OCI-LY3 (cell line): Measurements from ENCODE around the gene PNPLA7.

Source experiments
- H2AFZ ChIP-seq: fragments of 200-600, 300-600 bp; shearing (Covaris generic); 2 replicates; pipeline ENCODE4 v1.6.0; 2014; ENCODE audit warnings: antibody characterized with exemption, low read depth, low read length
- H3K27ac ChIP-seq: fragments of 200-600, 300-600 bp; sonication (generic); 2 replicates; pipeline ENCODE4 v1.5.1; 2014; ENCODE audit warnings: mild to moderate bottlenecking, low read length, moderate library complexity, mixed read lengths
- H3K27me3 ChIP-seq: fragments of 200-600, 300-600 bp; sonication (generic); 2 replicates; pipeline ENCODE4 v1.6.1; 2014; ENCODE audit warnings: low read depth, low read length, mixed read lengths
- H3K36me3 ChIP-seq: fragments of 200-600, 300-600 bp; sonication (generic); replicated peaks from 2 replicates; pipeline ENCODE3; 2014; ENCODE audit warnings: low read depth, low read length, mixed read lengths
- H3K4me1 ChIP-seq: fragments of 300-600, 200-600 bp; sonication (generic); 2 replicates; pipeline ENCODE4 v1.6.1; 2014; ENCODE audit warnings: low read length, mixed read lengths
- H3K4me2 ChIP-seq: fragments of 200-600, 300-600 bp; sonication (generic); 2 replicates; pipeline ENCODE4 v1.6.1; 2014; ENCODE audit warnings: low read length, mixed read lengths
- H3K4me3 ChIP-seq: fragments of 300-600, 200-600 bp; sonication (generic); 2 replicates; pipeline ENCODE4 v1.5.1; 2014; ENCODE audit warnings: antibody characterized with exemption, mild to moderate bottlenecking, low read length, moderate library complexity
- H3K79me2 ChIP-seq: fragments of 300-600, 200-600 bp; shearing (Covaris generic); 2 replicates; pipeline ENCODE4 v1.6.1; 2014; ENCODE audit warnings: mild to moderate bottlenecking, low read length, mixed read lengths
- H3K9ac ChIP-seq: fragments of 300-600, 200-600 bp; shearing (Covaris generic); 2 replicates; pipeline ENCODE4 v1.6.0; 2014; ENCODE audit warnings: mild to moderate bottlenecking, low read length, moderate library complexity
- H3K9me3 ChIP-seq: fragments of 200-600, 300-600 bp; shearing (Covaris generic); 2 replicates; pipeline ENCODE4 v1.6.1; 2014; ENCODE audit warnings: low read length, mixed read lengths; ENCODE audit not compliant: insufficient read depth
- H4K20me1 ChIP-seq: fragments of 200-600, 300-600 bp; sonication (generic); 2 replicates; pipeline ENCODE4 v1.6.1; 2016; ENCODE audit warnings: low read length, mixed read lengths; ENCODE audit not compliant: insufficient read depth
- CTCF ChIP-seq: fragments of 200-600, 300-600 bp; sonication (generic); IDR thresholded peaks from 2 replicates; pipeline ENCODE4 v1.5.1; 2014; ENCODE audit warnings: antibody characterized with exemption, low read length, low read depth
- EZH2phosphoT487 ChIP-seq: fragments of 200-600 bp; shearing (Covaris generic); IDR thresholded peaks from 2 replicates; pipeline ENCODE4 v1.6.1; 2018; ENCODE audit warnings: antibody characterized with exemption, mixed run types, low read depth

Gene PNPLA7

DNA sequence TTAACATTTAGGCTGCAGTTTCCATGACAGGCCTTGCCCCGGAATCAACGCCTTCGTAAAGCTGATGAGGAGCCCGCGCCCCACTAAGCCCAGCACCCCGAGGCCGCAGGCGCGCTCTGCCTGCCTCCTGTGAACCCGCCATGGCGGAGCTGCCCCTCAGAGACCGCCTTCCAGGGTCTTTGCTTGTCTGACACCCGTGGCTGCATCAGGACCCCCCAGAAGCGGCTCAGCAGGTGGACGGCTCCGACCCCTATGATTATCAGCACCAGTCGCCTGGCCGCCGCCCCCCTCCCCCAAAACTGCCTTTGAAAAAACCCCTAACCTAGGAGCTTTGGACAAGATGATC, 29.0 kb upstream of the PNPLA7 start:
- Histone ChIP-seq H3K9me3 (no peaks in the 10 kb centered on the region), H3K27ac (peak overlapping the region; percentile 7; the same call in 1 of the 2 replicates), H3K4me3 (peak overlapping the region; percentile 98), H3K36me3 (peaks cover 17% of the 10 kb centered on the region), H2AFZ (peak overlapping the region; percentile 47; the same call in 1 of the 2 replicates), H4K20me1 (peaks cover 14% of the 10 kb centered on the region; the same call in 1 of the 2 replicates), H3K9ac (peak overlapping the region; percentile 33; the same call in 1 of the 2 replicates), H3K27me3 (no peaks in the 10 kb centered on the region), H3K4me1 (peaks cover 37% of the 10 kb centered on the region), H3K4me2 (peak overlapping the region; percentile 89), H3K79me2 (peaks cover 41% of the 10 kb centered on the region)
- TF ChIP-seq CTCF (no peak), EZH2phosphoT487 (no peak)

DNA sequence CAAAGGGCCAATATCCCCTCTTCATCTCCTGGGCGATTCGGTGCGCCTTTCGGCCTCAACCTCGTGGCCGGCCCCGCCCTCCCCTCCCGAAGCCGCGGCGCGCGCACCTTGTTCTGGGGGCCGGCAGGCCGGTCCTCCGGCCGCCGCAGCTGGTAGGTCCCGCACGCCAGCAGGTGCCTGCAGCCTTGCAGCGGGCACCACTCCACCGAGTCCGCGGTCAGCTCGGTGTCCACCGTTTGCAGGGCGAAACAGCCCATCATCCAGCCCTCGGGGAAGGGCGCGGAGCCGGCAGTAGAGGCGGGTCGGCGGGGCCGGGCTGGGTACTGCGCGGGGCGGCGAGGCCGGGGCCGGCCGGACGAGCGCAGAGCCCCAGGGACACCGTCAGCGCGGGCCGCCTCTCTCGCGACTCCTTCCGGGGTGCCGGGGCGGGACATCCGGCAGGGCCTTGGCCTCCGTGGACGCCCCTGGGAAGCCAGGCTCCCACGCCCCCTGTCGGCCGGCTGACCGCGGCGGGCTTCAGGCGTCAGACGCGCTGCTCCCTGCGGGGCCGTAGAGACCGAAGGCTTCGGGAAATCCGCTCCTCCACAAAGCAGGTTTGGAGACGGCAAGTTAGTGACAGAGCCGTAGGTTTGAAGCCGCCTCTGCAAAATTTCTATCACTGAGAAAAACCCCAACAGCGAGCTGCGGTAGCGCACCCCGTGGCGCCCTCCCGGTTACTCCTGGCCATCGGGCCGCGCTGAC, 28.5 kb upstream of the PNPLA7 start, which contains the start of gene DPH7:
Gene DPH7 (minus strand): TSS at position 408 of the 741 bp plus-strand sequence. CDS start 148 bp downstream, at position 260.
- Histone ChIP-seq H3K27ac (peak within 1 kb of the TSS; percentile 86), H3K27me3 (no peaks in the 10 kb centered on the region), H3K9ac (peak within 1 kb of the TSS; percentile 86), H3K4me1 (peaks cover 37% of the 10 kb centered on the region), H3K9me3 (no peaks in the 10 kb centered on the region), H3K4me3 (peak within 1 kb of the TSS; percentile 98), H3K4me2 (peak within 1 kb of the TSS; percentile 89), H3K79me2 (peaks cover 44% of the 10 kb centered on the region), H2AFZ (peak within 1 kb of the TSS; percentile 47; the same call in 1 of the 2 replicates), H4K20me1 (peaks cover 13% of the 10 kb centered on the region; the same call in 1 of the 2 replicates), H3K36me3 (peaks cover 21% of the 10 kb centered on the region)
- TF ChIP-seq EZH2phosphoT487 (no peak), CTCF (peak; percentile 79)

DNA sequence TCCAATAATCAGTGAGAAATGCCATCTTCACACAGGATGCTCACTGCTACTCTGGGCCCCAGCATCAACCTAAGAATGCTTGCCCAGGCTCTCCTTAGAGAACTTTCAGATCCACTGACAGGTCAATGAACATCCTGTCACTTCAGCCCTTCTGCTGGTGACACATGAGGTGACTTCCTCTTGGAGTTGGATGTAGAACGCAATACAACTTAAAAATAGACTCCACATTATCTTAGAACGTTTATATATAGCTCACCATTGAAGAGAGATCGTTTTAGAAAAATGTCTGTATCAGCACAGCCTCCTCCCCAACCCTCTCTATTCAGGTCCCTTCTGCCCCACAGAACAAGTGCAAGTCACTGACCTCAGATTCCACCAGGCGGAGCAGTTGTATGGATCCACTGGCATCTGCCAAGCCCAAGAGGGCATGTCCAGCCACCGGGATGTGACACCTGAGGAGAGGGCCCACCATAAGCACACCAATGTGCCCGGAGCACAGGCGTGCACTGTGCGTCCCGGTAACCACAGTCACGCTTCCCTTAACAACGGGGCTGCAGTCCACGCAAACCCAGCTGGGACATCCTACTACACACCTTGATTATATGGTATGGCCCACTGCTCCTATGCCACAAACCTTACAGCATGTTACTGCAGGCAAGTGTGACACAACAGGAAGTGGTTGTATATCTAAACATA, 25.7 kb upstream of the PNPLA7 start:
- H3K9ac ChIP-seq = peak overlapping the region; percentile 44; the same call in 1 of the 2 replicates

More for the DNA sequence above, 25.7 kb upstream of the PNPLA7 start:
- Histone ChIP-seq H2AFZ (no peak overlapping the region), H3K27me3 (no peaks in the 10 kb centered on the region), H3K27ac (peak overlapping the region; percentile 86), H3K4me1 (peaks cover 37% of the 10 kb centered on the region), H3K4me2 (peak overlapping the region; percentile 89), H3K4me3 (peak overlapping the region; percentile 62), H3K36me3 (peaks cover 27% of the 10 kb centered on the region), H3K79me2 (peaks cover 56% of the 10 kb centered on the region), H4K20me1 (peaks cover 8% of the 10 kb centered on the region; the same call in 1 of the 2 replicates), H3K9me3 (no peaks in the 10 kb centered on the region)
- TF ChIP-seq EZH2phosphoT487 = no peak
- TF ChIP-seq CTCF = peak; percentile 41
